ENCODE measurements around the gene CUL3.

CUL3 gene

DNA sequence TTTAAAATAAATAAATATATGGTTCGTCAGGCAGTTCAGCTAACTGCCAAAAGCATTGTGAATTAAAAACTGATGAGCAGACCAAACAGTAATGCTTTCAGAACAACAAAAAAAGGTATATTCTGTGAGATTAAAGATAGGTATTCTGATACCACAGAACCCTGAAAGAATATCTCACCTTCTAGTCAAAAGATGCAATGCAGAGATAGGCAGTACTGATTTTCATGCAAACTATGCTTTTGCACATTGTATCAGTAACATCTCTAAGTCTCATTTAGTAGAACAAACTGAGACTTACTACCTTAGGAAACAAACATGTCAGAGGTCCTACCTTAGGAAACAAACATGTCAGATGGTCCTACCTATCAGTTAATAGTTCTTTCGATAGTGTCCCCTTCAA, 32.4 kb downstream of the CUL3 start:
- Histone ChIP-seq H3K27me3 (ENCODE audit: low read depth, low read length) (no peaks in the 10 kb centered on the region), H3K4me3 (ENCODE audit: low read length) (no peak overlapping the region), H4K20me1 (ENCODE audit: insufficient read depth, low read length) (peaks cover 40% of the 10 kb centered on the region), H3K4me1 (ENCODE audit: low read length) (no peaks in the 10 kb centered on the region), H3K9me3 (ENCODE audit: insufficient read depth, low read length) (no peaks in the 10 kb centered on the region), H2AFZ (ENCODE audit: low read depth, low read length) (no peak overlapping the region), H3K9ac (ENCODE audit: low read length) (no peak overlapping the region), H3K27ac (ENCODE audit: low read length) (no peak overlapping the region), H3K79me2 (ENCODE audit: low read length) (peaks cover 70% of the 10 kb centered on the region), H3K4me2 (ENCODE audit: low read length) (no peak overlapping the region), H3K36me3 (replicated peaks; ENCODE audit: low read depth, low read length) (peaks cover 2% of the 10 kb centered on the region)
- no peak for TF ChIP-seq CTCF (IDR thresholded peaks at IDR 0.05; ENCODE audit: low read depth, low read length)
- no peak for TF ChIP-seq EZH2phosphoT487 (IDR thresholded peaks at IDR 0.05; ENCODE audit: low read depth)

GRCh38 chr2:224551693-224552092, 33.5 kb downstream of the CUL3 start:
- H3K4me2 ChIP-seq (ENCODE audit: low read length) = no peak overlapping the region
- TF ChIP-seq CTCF (IDR thresholded peaks at IDR 0.05; ENCODE audit: low read depth, low read length) (no peak), EZH2phosphoT487 (IDR thresholded peaks at IDR 0.05; ENCODE audit: low read depth) (no peak)
- H3K27me3 ChIP-seq (ENCODE audit: low read depth, low read length) = no peaks in the 10 kb centered on the region
- H3K4me1 ChIP-seq (ENCODE audit: low read length) = peaks cover 8% of the 10 kb centered on the region
- no peak overlapping the region for H3K4me3 ChIP-seq (ENCODE audit: low read length)
- H3K36me3 ChIP-seq (replicated peaks; ENCODE audit: low read depth, low read length) = peaks cover 2% of the 10 kb centered on the region
- H2AFZ ChIP-seq (ENCODE audit: low read depth, low read length) = no peak overlapping the region
- no peak overlapping the region for H3K27ac ChIP-seq (ENCODE audit: low read length)
- no peak overlapping the region for H3K9ac ChIP-seq (ENCODE audit: low read length)
- peaks cover 68% of the 10 kb centered on the region for H3K79me2 ChIP-seq (ENCODE audit: low read length)
- no peaks in the 10 kb centered on the region for H3K9me3 ChIP-seq (ENCODE audit: insufficient read depth, low read length)
- H4K20me1 ChIP-seq (ENCODE audit: insufficient read depth, low read length) = peaks cover 45% of the 10 kb centered on the region

DNA sequence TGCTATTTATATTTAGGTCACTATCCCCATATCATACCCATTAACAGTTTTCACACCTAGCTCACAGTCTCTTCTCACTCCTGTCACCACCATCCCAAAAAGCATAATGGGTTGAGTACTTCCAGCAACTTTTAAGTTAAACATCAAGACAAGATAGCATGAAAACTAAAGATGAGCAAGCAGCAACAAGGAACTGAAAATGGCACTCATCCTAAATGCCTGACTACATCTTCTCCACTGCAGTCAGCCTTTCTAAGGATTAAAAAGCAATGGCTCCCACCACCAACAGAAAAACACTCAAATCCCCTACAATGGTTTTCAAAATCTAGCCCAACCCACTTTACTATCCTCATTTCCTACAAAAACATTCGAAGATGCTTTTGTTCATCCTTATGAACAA, 38.2 kb downstream of the CUL3 start:
- Histone ChIP-seq H3K36me3 (replicated peaks; ENCODE audit: low read depth, low read length) (no peaks in the 10 kb centered on the region), H3K4me2 (ENCODE audit: low read length) (no peak overlapping the region), H4K20me1 (ENCODE audit: insufficient read depth, low read length) (peaks cover 34% of the 10 kb centered on the region)

DNA sequence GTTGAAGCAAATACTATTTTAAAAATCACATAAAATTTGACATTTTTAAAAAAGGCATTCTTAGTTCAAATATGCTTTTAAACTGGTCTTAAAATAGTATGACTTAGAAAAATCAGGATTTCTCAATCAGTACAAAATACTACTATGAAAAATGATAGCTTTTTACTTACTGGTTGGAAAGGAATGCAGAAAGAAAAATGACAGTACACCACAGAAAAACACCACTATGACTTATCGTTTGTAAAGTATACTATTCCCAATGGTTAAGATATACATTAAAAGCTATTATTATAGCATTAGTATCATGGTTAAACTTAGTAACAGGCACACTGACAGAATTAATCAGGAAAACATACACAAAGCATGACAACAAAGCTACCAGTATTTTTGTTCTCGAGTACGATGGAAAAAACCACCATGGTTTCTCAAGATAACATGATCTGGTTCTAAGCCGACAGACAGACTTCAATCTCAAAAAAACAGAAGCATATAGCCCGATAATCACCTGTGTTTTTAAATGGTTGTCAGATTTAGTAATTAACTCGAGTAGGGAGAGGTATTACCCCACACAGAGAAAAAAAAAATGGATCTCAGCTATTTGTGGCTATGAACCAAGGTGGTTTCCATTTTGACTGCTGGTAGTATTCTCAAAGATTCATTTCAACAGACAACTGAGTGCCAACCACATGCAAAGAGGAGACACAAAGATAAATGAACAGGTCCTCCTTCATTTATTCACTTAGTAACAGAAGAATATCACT, 39.1 kb downstream of the CUL3 start:
- H3K27ac ChIP-seq (ENCODE audit: low read length) = no peak overlapping the region
- H3K4me1 ChIP-seq (ENCODE audit: low read length) = peaks cover 10% of the 10 kb centered on the region
- no peak overlapping the region for H3K9ac ChIP-seq (ENCODE audit: low read length)
- no peak overlapping the region for H3K4me2 ChIP-seq (ENCODE audit: low read length)
- peaks cover 3% of the 10 kb centered on the region for H3K36me3 ChIP-seq (replicated peaks; ENCODE audit: low read depth, low read length)
- H3K4me3 ChIP-seq (ENCODE audit: low read length) = no peak overlapping the region
- peaks cover 39% of the 10 kb centered on the region for H4K20me1 ChIP-seq (ENCODE audit: insufficient read depth, low read length)
- no peaks in the 10 kb centered on the region for H3K9me3 ChIP-seq (ENCODE audit: insufficient read depth, low read length)
- peaks cover 68% of the 10 kb centered on the region for H3K79me2 ChIP-seq (ENCODE audit: low read length)
- H3K27me3 ChIP-seq (ENCODE audit: low read depth, low read length) = no peaks in the 10 kb centered on the region
- no peak overlapping the region for H2AFZ ChIP-seq (ENCODE audit: low read depth, low read length)
- TF ChIP-seq CTCF (IDR thresholded peaks at IDR 0.05; ENCODE audit: low read depth, low read length) (no peak), EZH2phosphoT487 (IDR thresholded peaks at IDR 0.05; ENCODE audit: low read depth) (no peak)

More for the DNA sequence above, 38.2 kb downstream of the CUL3 start:
- Histone ChIP-seq H3K79me2 (ENCODE audit: low read length) (peaks cover 66% of the 10 kb centered on the region), H3K9ac (ENCODE audit: low read length) (no peak overlapping the region), H3K9me3 (ENCODE audit: insufficient read depth, low read length) (no peaks in the 10 kb centered on the region), H3K27ac (ENCODE audit: low read length) (no peak overlapping the region), H3K4me3 (ENCODE audit: low read length) (no peak overlapping the region), H3K27me3 (ENCODE audit: low read depth, low read length) (no peaks in the 10 kb centered on the region), H2AFZ (ENCODE audit: low read depth, low read length) (no peak overlapping the region), H3K4me1 (ENCODE audit: low read length) (peaks cover 10% of the 10 kb centered on the region)
- no peak for TF ChIP-seq EZH2phosphoT487 (IDR thresholded peaks at IDR 0.05; ENCODE audit: low read depth)
- TF ChIP-seq CTCF (IDR thresholded peaks at IDR 0.05; ENCODE audit: low read depth, low read length) = no peak
